ENCODE measurements around the gene SULF2. TPM values are rescaled to one million over a fixed set of nuclear protein-coding genes. Genes with fewer than 3 reads are reported as not detected.

SULF2 gene
- total RNA-seq, 1 experiment from 2014 or later, result 0.69 TPM

DNA sequence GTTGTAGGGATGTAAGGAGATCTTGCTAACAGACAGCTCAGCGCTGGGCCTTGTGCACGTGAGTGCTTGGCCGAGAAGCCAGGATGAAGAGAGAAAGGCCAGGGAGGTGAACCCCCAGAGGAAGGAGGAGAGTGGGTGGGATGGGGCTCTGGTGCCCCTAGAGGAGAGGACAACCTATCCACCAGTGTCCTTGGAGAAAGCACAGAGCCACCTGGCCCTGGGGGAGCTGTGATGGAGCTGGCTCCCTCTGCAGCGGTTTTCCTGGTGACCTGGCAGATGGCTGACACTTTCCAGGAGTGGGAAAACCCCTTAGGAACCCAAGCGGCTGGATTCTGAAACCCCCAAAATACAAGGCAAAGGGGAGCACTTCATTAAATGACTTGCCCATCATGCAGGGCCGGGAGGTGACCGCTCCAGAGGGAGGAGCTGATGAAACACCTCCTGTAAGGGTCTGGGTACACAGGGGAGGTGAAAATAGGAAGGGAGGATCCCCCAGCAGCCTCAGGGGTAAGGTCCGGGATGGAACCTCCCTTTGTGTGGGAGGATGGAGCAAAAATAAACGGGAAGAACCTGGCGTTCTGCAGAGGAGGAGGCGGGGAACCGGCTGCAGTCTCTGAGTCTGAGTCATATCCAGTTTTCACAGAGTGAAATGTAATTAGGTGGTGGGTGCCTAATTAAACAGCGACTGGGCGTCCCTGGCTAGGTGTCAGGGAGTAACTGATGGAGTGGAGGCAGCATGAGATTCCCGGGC, 80.4 kb downstream of the SULF2 start:
- no peak for TF ChIP-seq EZH2 (IDR thresholded peaks at IDR 0.05; ENCODE audit: borderline replicate concordance, low read depth, low read length, poor library complexity, severe bottlenecking)
- TF ChIP-seq, protein P1, sequence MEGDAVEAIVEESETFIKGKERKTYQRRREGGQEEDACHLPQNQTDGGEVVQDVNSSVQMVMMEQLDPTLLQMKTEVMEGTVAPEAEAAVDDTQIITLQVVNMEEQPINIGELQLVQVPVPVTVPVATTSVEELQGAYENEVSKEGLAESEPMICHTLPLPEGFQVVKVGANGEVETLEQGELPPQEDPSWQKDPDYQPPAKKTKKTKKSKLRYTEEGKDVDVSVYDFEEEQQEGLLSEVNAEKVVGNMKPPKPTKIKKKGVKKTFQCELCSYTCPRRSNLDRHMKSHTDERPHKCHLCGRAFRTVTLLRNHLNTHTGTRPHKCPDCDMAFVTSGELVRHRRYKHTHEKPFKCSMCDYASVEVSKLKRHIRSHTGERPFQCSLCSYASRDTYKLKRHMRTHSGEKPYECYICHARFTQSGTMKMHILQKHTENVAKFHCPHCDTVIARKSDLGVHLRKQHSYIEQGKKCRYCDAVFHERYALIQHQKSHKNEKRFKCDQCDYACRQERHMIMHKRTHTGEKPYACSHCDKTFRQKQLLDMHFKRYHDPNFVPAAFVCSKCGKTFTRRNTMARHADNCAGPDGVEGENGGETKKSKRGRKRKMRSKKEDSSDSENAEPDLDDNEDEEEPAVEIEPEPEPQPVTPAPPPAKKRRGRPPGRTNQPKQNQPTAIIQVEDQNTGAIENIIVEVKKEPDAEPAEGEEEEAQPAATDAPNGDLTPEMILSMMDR (conservative IDR thresholded peaks at IDR 0.05; ENCODE audit: low read depth, low read length), result no peak
- ChIA-PET POLR2A (ENCODE audit: low non-redundant PET) (no interaction called here), CTCF (interaction anchor here (0.7 kb wide), 1 partner anchor 20 kb away, joined by 3 read pairs; no protein-coding TSS in a partner anchor)
- intact Hi-C loops (cut with micrococcal nuclease; ENCODE audit: unreplicated experiment), result no loop called here
- H3K36me3 ChIP-seq (ENCODE audit: insufficient read depth, low read length, poor library complexity, severe bottlenecking), result no peaks in the 10 kb centered on the region
- no peaks in the 10 kb centered on the region for H3K9me3 ChIP-seq (ENCODE audit: low read depth, low read length, poor library complexity, severe bottlenecking)
- no peaks in the 10 kb centered on the region for H3K27me3 ChIP-seq (replicated peaks; ENCODE audit: insufficient read depth, low read depth, low read length, poor library complexity)
- H3K4me3 ChIP-seq (ENCODE audit: low read depth, low read length, poor library complexity, severe bottlenecking), result no peak overlapping the region
- H3K27ac ChIP-seq (ENCODE audit: low read depth, low read length, poor library complexity, severe bottlenecking), result no peak overlapping the region
- no peak for DNase-seq (ENCODE audit: low spot score)
- no peaks in the 10 kb centered on the region for H3K4me1 ChIP-seq (ENCODE audit: insufficient read depth, low read length, poor library complexity, severe bottlenecking)
- no TSS peak for BruUV-seq (replicated peaks)

DNA sequence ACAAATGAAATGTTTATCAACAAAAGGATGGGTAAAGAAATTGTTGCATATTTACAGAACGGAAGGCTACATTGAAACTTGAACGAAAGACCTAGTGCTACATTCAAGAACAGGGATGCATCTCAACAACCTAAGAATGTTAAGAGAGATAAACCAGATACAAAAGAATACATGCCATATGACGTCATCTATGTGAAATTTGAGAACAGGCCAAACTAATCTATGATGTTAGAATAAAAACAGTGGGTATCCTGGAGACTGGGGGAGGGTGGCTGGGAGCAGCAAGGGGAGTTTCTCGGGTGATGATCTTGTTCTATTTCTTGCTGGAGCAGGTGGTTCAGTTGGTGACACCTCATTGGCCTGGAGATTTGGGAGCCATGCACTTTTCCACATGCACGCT, 81.5 kb downstream of the SULF2 start:
- POLR2A ChIA-PET (ENCODE audit: low non-redundant PET), result no interaction called here
- TF ChIP-seq, protein P1 (conservative IDR thresholded peaks at IDR 0.05; ENCODE audit: low read depth, low read length), result no peak
- no peak for TF ChIP-seq EZH2 (IDR thresholded peaks at IDR 0.05; ENCODE audit: borderline replicate concordance, low read depth, low read length, poor library complexity, severe bottlenecking)
- no TSS peak for BruUV-seq (replicated peaks)
- no peaks in the 10 kb centered on the region for H3K36me3 ChIP-seq (ENCODE audit: insufficient read depth, low read length, poor library complexity, severe bottlenecking)
- intact Hi-C loops (cut with micrococcal nuclease; ENCODE audit: unreplicated experiment), result no loop called here
- no peak for DNase-seq (ENCODE audit: low spot score)
- no peaks in the 10 kb centered on the region for H3K27me3 ChIP-seq (replicated peaks; ENCODE audit: insufficient read depth, low read depth, low read length, poor library complexity)
- H3K4me3 ChIP-seq (ENCODE audit: low read depth, low read length, poor library complexity, severe bottlenecking), result no peak overlapping the region
- no peaks in the 10 kb centered on the region for H3K9me3 ChIP-seq (ENCODE audit: low read depth, low read length, poor library complexity, severe bottlenecking)
- no peak overlapping the region for H3K27ac ChIP-seq (ENCODE audit: low read depth, low read length, poor library complexity, severe bottlenecking)
- H3K4me1 ChIP-seq (ENCODE audit: insufficient read depth, low read length, poor library complexity, severe bottlenecking), result no peaks in the 10 kb centered on the region
- CTCF ChIA-PET, result no interaction called here

DNA sequence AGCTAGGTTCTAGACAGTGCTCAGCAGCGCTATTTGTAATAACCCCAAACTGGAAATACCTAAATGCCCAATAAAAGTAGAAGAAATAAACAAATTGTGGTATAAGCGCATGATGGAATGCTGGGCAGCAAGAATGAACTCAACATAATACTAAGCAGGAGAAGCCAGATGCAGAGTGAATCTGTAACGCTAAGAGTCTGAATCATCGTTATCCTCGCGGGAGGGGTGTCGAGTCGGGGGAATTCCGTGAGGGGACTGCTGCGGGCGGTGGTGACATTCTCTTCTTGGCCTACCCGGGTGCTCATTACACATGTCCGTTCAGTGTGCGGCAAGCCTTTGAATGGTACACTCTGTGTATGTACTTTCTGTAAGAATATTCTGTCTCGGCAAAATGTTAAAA, 83.7 kb downstream of the SULF2 start:
- intact Hi-C loops (cut with micrococcal nuclease; ENCODE audit: unreplicated experiment), result no loop called here
- POLR2A ChIA-PET (ENCODE audit: low non-redundant PET), result no interaction called here
- H3K27ac ChIP-seq (ENCODE audit: low read depth, low read length, poor library complexity, severe bottlenecking), result no peak overlapping the region
- no peaks in the 10 kb centered on the region for H3K36me3 ChIP-seq (ENCODE audit: insufficient read depth, low read length, poor library complexity, severe bottlenecking)
- no peak overlapping the region for H3K4me3 ChIP-seq (ENCODE audit: low read depth, low read length, poor library complexity, severe bottlenecking)
- TF ChIP-seq, protein P1 (conservative IDR thresholded peaks at IDR 0.05; ENCODE audit: low read depth, low read length), result no peak
- TF ChIP-seq EZH2 (IDR thresholded peaks at IDR 0.05; ENCODE audit: borderline replicate concordance, low read depth, low read length, poor library complexity, severe bottlenecking), result no peak
- H3K4me1 ChIP-seq (ENCODE audit: insufficient read depth, low read length, poor library complexity, severe bottlenecking), result no peaks in the 10 kb centered on the region
- CTCF ChIA-PET, result no interaction called here
- no peak for DNase-seq (ENCODE audit: low spot score)
- no TSS peak for BruUV-seq (replicated peaks)
- H3K9me3 ChIP-seq (ENCODE audit: low read depth, low read length, poor library complexity, severe bottlenecking), result no peaks in the 10 kb centered on the region
- no peaks in the 10 kb centered on the region for H3K27me3 ChIP-seq (replicated peaks; ENCODE audit: insufficient read depth, low read depth, low read length, poor library complexity)
